Measurements from ENCODE around the gene TMEM221. TPM values are rescaled to one million over a fixed set of nuclear protein-coding genes. Genes with fewer than 3 reads are reported as not detected.

TMEM221 gene
- total RNA-seq, 1 donor from 2014 or later, result 0.52 TPM

DNA sequence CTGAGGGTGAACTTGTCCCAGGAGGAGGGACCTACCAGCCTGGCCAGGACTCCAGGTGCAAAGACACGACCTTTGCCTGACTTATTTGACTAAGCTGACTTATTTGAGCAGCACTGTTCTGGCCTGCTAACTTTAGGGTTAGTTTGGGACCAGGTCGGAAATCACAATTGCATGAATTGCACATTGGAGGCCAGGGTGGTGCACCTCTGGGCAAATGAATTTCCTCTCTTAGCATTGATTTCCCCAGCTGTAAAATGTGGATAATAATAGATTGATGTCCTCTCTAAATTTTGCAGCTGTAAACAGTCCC lies 41.6 kb downstream of the TMEM221 start:
- H3K27me3 ChIP-seq (ENCODE audit: control insufficient read depth in 3 of 3, insufficient read depth in 3 of 3, low read length in 3 of 3), result peaks cover 0 to 8% (median 0%) of the 10 kb centered on the region in 3 donors
- H3K4me1 ChIP-seq (ENCODE audit: control insufficient read depth in 3 of 3, insufficient read depth in 3 of 3, low read length in 3 of 3), result peaks cover 5 to 19% (median 11%) of the 10 kb centered on the region in 3 donors
- peak overlapping the region; percentile 25 to 64 (median 49) for H3K4me3 ChIP-seq (ENCODE audit: low read length in 3 of 3)
- no peaks in the 10 kb centered on the region for H3K36me3 ChIP-seq (ENCODE audit: control insufficient read depth in 3 of 3, insufficient read depth in 3 of 3, low read length in 3 of 3)
- H3K9me3 ChIP-seq (ENCODE audit: control insufficient read depth in 3 of 3, low read length in 3 of 3), result no peaks in the 10 kb centered on the region
- peak overlapping the region; percentile 0 to 40 (median 29) for H3K9ac ChIP-seq (ENCODE audit: low read depth in 1 of 3, low read length in 3 of 3)
- peak overlapping the region; percentile 7 for H3K27ac ChIP-seq (ENCODE audit: low read depth, low read length)

DNA sequence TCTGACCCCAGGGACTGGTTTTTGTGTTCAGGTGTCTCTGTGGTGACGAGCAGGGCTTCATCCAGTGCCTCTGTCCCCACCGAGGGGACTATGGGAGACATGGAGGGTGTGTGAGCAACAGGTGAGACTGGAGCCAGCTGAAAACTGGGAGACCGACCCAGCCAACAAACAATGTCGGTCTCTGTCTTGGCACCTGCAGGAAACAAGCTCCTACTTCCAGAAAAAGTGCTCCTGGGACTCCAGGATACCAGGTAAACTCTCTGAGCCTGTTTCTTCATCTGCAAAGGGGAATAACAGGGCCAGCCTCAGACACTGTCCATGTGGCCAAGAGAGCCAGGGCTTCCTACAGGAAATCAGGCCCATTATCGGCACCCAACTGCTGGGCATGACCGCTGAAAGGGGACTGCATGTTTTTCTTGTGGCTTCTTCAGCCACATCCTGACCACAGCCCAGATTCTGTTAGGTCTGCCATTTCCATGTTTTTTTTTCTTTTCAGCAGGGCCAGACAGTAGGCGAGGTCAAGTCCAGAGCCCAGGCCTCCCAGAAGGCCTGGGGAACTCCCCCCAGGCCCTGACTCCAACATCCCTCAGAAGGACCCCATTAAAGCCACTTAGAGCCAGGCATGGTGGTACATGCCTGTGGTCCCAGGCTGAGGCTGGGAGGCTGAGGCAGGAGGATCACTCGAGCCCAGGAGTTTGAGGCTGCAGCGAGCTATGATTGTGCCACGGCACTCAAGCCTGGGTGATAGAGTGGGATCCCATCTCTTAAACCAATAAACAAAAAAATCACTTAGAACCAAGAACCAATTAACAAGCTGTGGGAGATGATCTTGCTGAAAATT lies 42.2 kb downstream of the TMEM221 start:
- Histone ChIP-seq H3K4me3 (ENCODE audit: low read length in 3 of 3) (peak overlapping the region; percentile 64 to 65 (median 65)), H3K9ac (ENCODE audit: low read depth in 1 of 3, low read length in 3 of 3) (peak overlapping the region; percentile 56 to 69 (median 65)), H3K27me3 (ENCODE audit: control insufficient read depth in 3 of 3, insufficient read depth in 3 of 3, low read length in 3 of 3) (peaks cover 0 to 8% (median 0%) of the 10 kb centered on the region in 3 donors), H3K4me1 (ENCODE audit: control insufficient read depth in 3 of 3, insufficient read depth in 3 of 3, low read length in 3 of 3) (peaks cover 5 to 19% (median 11%) of the 10 kb centered on the region in 3 donors), H3K36me3 (ENCODE audit: control insufficient read depth in 3 of 3, insufficient read depth in 3 of 3, low read length in 3 of 3) (no peaks in the 10 kb centered on the region), H3K27ac (ENCODE audit: low read depth, low read length) (peak overlapping the region; percentile 71), H3K9me3 (ENCODE audit: control insufficient read depth in 3 of 3, low read length in 3 of 3) (no peaks in the 10 kb centered on the region)

DNA sequence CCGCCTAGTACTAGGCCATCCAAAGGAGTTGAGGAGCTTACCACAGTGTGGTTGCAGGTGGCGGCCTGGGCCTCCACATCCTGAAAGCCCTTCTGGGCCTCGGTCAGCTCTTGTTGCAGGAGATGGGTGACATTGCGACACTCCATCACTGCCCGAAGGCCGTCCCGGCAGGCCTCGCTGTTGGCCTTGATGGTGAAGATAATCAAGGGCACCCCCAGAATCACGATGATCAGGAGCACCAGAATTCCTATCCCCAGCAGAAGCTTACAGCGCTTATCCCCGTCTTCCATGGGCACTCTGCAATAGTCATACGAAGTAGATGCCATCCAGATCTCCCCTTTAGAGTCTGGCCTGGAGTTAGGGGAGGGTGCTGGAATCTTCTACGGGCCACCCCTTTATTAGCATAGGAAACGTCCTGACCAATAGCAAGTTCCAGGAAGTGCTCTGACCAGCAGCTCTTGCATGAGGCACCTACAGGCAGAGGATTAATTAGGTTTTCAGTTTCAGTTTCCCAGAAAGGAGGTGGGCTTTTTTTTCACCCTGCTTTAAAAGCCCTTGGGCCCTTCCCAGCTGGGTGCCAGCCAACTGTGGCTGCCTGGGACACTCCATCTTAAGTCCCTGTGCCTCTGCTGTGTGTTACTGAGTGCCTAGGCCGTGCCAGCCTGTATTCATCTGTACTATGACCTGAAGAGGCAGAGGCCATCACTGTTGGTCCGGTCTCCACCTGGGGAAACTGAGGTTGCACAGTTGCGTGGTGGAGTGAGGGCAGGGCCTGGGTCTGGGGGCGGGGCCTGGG lies 43.0 kb downstream of the TMEM221 start, which contains the start of gene BST2:
Gene BST2 (minus strand): TSS at position 381 of the 796 bp plus-strand sequence. CDS start 55 bp downstream, at position 326.
- H3K27me3 ChIP-seq (ENCODE audit: control insufficient read depth in 3 of 3, insufficient read depth in 3 of 3, low read length in 3 of 3), result peaks cover 0 to 8% (median 0%) of the 10 kb centered on the region in 3 donors
- H3K4me3 ChIP-seq (ENCODE audit: low read length in 3 of 3), result peak within 1 kb of the TSS; percentile 65 to 78 (median 72)
- no peaks in the 10 kb centered on the region for H3K36me3 ChIP-seq (ENCODE audit: control insufficient read depth in 3 of 3, insufficient read depth in 3 of 3, low read length in 3 of 3)
- H3K9ac ChIP-seq (ENCODE audit: low read depth in 1 of 3, low read length in 3 of 3), result peak within 1 kb of the TSS; percentile 64 to 76 (median 65)
- peak within 1 kb of the TSS; percentile 71 for H3K27ac ChIP-seq (ENCODE audit: low read depth, low read length)
- H3K4me1 ChIP-seq (ENCODE audit: control insufficient read depth in 3 of 3, insufficient read depth in 3 of 3, low read length in 3 of 3), result peaks cover 5 to 19% (median 11%) of the 10 kb centered on the region in 3 donors
- H3K9me3 ChIP-seq (ENCODE audit: control insufficient read depth in 3 of 3, low read length in 3 of 3), result no peaks in the 10 kb centered on the region

DNA sequence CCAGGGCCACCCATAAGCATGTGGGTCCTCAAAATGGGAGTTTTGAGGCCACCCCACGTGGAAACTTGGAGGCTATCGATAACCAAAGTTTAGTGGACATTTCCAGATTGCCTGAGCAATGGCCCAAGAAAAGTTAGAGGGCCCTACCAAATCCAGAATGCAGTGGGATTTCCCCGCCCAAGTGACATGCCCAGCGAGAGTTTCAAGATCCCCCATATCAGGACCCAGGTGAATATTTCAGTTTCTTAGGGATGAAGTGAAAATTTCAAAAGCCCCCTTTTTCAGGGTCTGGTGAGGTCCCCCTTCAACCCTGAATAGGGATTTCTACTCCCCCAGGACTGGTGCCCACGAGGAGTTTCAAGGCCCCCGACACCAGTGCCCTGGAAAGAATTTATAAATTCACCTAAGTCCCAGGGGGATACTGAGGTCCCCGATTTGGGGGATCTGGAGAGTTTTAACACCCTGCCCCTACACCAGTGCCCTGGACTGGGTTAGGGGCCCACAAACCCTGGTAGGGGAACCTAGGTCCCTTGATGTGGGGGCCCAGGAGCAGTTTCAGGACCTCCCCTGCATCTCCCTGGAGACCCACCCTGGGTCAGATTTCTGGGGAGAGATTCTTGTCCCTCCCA lies 43.7 kb downstream of the TMEM221 start:
- peak overlapping the region; percentile 65 to 78 (median 72) for H3K4me3 ChIP-seq (ENCODE audit: low read length in 3 of 3)
- peak overlapping the region; percentile 71 for H3K27ac ChIP-seq (ENCODE audit: low read depth, low read length)
- H3K9ac ChIP-seq (ENCODE audit: low read depth in 1 of 3, low read length in 3 of 3), result peak overlapping the region; percentile 61 to 76 (median 64)
- H3K4me1 ChIP-seq (ENCODE audit: control insufficient read depth in 3 of 3, insufficient read depth in 3 of 3, low read length in 3 of 3), result peaks cover 5 to 19% (median 11%) of the 10 kb centered on the region in 3 donors
- H3K36me3 ChIP-seq (ENCODE audit: control insufficient read depth in 3 of 3, insufficient read depth in 3 of 3, low read length in 3 of 3), result no peaks in the 10 kb centered on the region
- no peaks in the 10 kb centered on the region for H3K9me3 ChIP-seq (ENCODE audit: control insufficient read depth in 3 of 3, low read length in 3 of 3)
- H3K27me3 ChIP-seq (ENCODE audit: control insufficient read depth in 3 of 3, insufficient read depth in 3 of 3, low read length in 3 of 3), result peaks cover 0 to 8% (median 0%) of the 10 kb centered on the region in 3 donors

DNA sequence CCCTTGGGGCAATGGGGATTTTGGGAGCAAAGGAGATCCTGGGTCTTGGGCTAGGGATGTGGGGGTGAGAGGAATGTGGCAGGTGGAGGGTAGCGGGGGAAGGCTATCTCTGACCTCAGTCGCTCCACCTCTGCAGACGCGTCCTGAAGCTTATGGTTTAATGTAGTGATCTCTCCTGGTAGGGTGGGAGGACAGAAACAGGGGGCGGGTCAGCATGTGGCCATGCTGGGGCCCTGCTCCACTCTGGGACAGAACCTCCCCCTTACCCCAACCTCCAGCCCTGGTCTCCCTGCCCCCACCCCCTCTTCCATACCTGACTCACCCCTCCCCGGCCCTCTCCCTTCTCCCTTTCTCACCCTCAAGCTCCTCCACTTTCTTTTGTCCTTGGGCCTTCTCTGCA lies 44.5 kb downstream of the TMEM221 start:
- no peaks in the 10 kb centered on the region for H3K36me3 ChIP-seq (ENCODE audit: control insufficient read depth in 3 of 3, insufficient read depth in 3 of 3, low read length in 3 of 3)
- peaks cover 5 to 19% (median 11%) of the 10 kb centered on the region in 3 donors for H3K4me1 ChIP-seq (ENCODE audit: control insufficient read depth in 3 of 3, insufficient read depth in 3 of 3, low read length in 3 of 3)
- no peak overlapping the region for H3K27ac ChIP-seq (ENCODE audit: low read depth, low read length)
- H3K9ac ChIP-seq (ENCODE audit: low read depth in 1 of 3, low read length in 3 of 3), result peak overlapping the region; percentile 25 to 64 (median 57)
- peaks cover 0 to 8% (median 0%) of the 10 kb centered on the region in 3 donors for H3K27me3 ChIP-seq (ENCODE audit: control insufficient read depth in 3 of 3, insufficient read depth in 3 of 3, low read length in 3 of 3)
- H3K9me3 ChIP-seq (ENCODE audit: control insufficient read depth in 3 of 3, low read length in 3 of 3), result no peaks in the 10 kb centered on the region
- H3K4me3 ChIP-seq (ENCODE audit: low read length in 3 of 3), result peak overlapping the region in 1 of 3 donors; percentile 78

DNA sequence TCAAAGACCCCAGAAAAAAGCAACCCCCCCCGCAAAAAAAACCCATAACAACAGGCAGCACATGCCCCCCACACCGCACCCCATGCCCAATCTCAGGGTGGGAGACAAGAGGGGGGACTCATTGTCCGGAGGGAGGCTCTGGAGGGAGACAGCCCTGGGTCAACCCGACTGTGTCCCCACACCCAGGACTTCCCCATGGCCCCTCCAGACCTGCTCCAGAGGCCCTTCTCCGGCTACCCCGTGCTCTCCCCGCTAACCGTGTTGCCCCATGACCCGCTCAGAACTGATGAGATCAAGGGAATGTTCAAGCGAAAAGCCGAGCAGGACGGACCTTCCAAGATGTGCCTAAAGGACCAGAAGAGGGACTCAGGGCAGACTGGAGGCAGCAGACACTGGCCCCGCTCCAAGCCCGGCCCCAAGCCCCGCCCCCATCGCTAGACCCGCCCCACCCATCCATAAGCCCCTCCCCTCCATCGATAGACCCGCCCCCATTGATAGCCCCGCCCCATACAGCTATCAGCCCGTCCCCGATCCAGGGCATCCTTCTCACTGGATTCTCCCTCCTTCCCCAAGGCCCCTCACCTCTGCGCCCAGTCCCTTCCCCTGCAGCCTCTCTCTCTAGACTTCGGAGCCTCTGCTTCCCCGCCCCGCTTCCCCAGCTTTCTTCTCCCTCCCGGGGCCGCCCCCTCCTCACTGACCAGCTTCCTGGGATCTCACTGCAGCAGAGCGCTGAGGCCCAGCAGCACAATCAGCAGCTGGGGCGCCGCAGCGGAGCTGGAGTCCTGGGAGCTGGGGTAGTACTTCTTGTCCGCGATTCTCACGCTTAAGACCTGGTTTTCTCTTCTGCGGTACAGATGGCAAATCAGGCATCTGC lies 45.2 kb downstream of the TMEM221 start:
- Histone ChIP-seq H3K27me3 (ENCODE audit: control insufficient read depth in 3 of 3, insufficient read depth in 3 of 3, low read length in 3 of 3) (peaks cover 0 to 8% (median 0%) of the 10 kb centered on the region in 3 donors), H3K9ac (ENCODE audit: low read depth in 1 of 3, low read length in 3 of 3) (no peak overlapping the region), H3K27ac (ENCODE audit: low read depth, low read length) (no peak overlapping the region), H3K9me3 (ENCODE audit: control insufficient read depth in 3 of 3, low read length in 3 of 3) (no peaks in the 10 kb centered on the region), H3K4me3 (ENCODE audit: low read length in 3 of 3) (no peak overlapping the region), H3K36me3 (ENCODE audit: control insufficient read depth in 3 of 3, insufficient read depth in 3 of 3, low read length in 3 of 3) (no peaks in the 10 kb centered on the region), H3K4me1 (ENCODE audit: control insufficient read depth in 3 of 3, insufficient read depth in 3 of 3, low read length in 3 of 3) (peaks cover 5 to 19% (median 11%) of the 10 kb centered on the region in 3 donors)

DNA sequence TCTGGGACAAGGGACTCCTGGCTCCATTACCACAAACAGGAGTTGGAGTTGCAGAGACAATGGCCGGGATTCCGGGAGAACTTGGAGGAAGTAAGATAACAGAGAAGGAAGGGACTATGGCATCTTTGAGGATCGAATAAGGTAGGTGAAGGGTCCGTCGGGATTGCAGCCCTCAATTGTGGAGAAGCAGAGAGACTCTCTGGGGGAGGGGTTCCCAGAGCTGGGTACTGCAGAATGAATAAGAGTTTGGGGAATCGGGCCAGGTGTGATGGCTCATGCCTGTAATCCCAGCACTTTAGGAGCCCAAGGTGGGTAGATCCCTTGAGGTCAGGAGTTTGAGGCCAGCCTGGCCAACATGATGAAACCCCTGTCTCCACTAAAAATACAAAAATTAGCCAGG lies 46.8 kb downstream of the TMEM221 start:
- H3K9me3 ChIP-seq (ENCODE audit: control insufficient read depth in 3 of 3, low read length in 3 of 3), result no peaks in the 10 kb centered on the region
- H3K4me3 ChIP-seq (ENCODE audit: low read length in 3 of 3), result no peak overlapping the region
- no peak overlapping the region for H3K9ac ChIP-seq (ENCODE audit: low read depth in 1 of 3, low read length in 3 of 3)
- no peaks in the 10 kb centered on the region for H3K36me3 ChIP-seq (ENCODE audit: control insufficient read depth in 3 of 3, insufficient read depth in 3 of 3, low read length in 3 of 3)
- H3K4me1 ChIP-seq (ENCODE audit: control insufficient read depth in 3 of 3, insufficient read depth in 3 of 3, low read length in 3 of 3), result peaks cover under 1 to 16% (median 11%) of the 10 kb centered on the region in 3 donors
- no peak overlapping the region for H3K27ac ChIP-seq (ENCODE audit: low read depth, low read length)
- peaks cover 0 to 8% (median 0%) of the 10 kb centered on the region in 3 donors for H3K27me3 ChIP-seq (ENCODE audit: control insufficient read depth in 3 of 3, insufficient read depth in 3 of 3, low read length in 3 of 3)

DNA sequence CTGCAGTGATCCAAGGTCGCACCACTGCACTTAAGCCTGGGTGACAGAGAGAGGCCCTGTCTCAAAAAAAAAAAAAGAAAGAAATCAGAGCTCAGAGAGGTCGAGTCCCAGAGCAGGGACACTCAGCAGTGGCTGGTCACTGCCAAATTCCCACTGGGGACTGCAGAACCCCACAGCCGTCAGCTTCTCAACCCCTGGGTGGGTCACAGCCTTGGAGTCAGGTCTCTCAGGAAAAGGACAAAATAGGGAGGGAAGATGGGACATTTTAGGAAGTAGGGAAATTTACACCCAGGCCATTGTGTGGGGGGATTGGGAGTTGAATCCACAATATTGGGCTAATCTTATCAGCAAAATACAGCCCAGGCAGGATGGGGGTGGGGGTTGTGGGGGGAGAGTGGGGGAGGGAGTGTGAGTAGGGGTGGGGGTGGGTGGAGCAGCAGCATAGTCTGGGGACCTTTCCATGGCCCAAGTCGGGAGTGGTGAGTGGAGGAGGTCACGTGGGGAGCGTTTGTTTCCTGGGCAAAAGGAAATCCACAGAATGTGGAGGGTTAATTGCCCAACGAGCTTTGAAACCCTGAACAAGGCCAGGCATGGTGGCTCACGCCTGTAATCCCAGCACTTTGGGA lies 49.5 kb downstream of the TMEM221 start:
- H3K9ac ChIP-seq (ENCODE audit: low read depth in 1 of 3, low read length in 3 of 3), result no peak overlapping the region
- H3K36me3 ChIP-seq (ENCODE audit: control insufficient read depth in 3 of 3, insufficient read depth in 3 of 3, low read length in 3 of 3), result no peaks in the 10 kb centered on the region
- H3K27me3 ChIP-seq (ENCODE audit: control insufficient read depth in 3 of 3, insufficient read depth in 3 of 3, low read length in 3 of 3), result peaks cover 1 to 16% (median 9%) of the 10 kb centered on the region in 3 donors
- H3K9me3 ChIP-seq (ENCODE audit: control insufficient read depth in 3 of 3, low read length in 3 of 3), result no peaks in the 10 kb centered on the region
- peaks cover 0 to 9% (median 6%) of the 10 kb centered on the region in 3 donors for H3K4me1 ChIP-seq (ENCODE audit: control insufficient read depth in 3 of 3, insufficient read depth in 3 of 3, low read length in 3 of 3)
- no peak overlapping the region for H3K4me3 ChIP-seq (ENCODE audit: low read length in 3 of 3)
- no peak overlapping the region for H3K27ac ChIP-seq (ENCODE audit: low read depth, low read length)
